GM12872 (cell line): ENCODE results near the gene OR10S1.

Experiments
- TF ChIP-seq, protein P1 (sequence below): IDR thresholded peaks from 3 replicates; pipeline ENCODE4 v1.5.1; 2011; ENCODE audit warnings: low read depth, mild to moderate bottlenecking, low read length, moderate library complexity; ENCODE audit not compliant: insufficient read depth

The OR10S1 gene

DNA sequence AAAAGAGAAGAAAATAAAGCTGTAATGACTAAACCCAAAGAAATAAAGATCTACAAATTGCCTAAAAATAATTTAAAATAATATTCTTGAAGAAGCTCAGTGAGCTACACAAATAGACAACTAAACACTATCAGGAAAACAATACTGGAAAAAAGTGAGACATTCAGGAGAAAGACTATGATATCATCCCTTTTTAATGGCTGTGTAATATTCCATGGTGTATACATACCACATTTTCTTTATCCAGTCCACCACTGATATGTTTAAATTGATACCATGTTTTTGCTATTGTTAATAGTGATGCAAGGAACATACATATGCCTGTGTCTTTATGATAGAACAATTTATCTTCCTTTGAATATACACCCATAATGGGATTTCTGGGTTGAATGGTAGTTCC is 20.8 kb downstream of the OR10S1 start:
- TF ChIP-seq, protein P1, sequence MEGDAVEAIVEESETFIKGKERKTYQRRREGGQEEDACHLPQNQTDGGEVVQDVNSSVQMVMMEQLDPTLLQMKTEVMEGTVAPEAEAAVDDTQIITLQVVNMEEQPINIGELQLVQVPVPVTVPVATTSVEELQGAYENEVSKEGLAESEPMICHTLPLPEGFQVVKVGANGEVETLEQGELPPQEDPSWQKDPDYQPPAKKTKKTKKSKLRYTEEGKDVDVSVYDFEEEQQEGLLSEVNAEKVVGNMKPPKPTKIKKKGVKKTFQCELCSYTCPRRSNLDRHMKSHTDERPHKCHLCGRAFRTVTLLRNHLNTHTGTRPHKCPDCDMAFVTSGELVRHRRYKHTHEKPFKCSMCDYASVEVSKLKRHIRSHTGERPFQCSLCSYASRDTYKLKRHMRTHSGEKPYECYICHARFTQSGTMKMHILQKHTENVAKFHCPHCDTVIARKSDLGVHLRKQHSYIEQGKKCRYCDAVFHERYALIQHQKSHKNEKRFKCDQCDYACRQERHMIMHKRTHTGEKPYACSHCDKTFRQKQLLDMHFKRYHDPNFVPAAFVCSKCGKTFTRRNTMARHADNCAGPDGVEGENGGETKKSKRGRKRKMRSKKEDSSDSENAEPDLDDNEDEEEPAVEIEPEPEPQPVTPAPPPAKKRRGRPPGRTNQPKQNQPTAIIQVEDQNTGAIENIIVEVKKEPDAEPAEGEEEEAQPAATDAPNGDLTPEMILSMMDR = no peak

DNA sequence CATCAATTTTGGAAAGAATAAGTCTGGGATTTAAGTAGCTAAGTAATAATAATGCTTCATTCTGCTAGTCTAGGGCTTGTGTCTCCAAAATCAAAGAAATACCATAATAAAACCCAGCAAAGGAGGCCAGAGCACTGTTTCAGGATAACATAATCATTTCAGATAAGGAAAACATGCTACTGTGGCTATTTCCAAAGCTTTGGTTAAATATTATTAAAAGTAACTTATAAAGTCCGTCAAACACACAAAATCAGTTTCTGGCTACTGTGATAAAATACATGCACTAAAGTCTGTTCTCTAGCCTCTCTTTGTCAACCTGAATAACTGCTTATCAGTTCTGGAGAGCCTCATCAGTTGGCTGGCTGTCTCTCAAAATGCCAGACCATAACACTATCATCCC is 32.4 kb downstream of the OR10S1 start:
- TF ChIP-seq, protein P1 = no peak

DNA sequence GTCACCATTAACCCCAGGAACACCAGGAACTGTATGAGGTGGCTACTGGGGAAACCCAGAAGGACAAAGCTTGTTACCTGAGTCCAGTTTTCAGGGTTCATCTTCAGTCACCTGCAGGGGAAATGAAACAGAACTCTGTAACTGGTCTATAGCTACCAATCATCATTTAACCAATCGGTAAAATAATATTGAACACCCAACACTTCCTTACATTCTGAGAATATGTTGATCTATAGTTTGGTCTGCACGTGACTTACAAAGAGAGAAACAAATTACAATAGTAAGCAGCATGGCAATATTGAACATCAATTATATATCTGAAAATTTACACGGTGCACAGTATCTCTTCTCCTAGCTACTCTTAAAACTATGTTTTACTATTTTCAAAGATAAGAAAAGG is 33.8 kb downstream of the OR10S1 start, which contains the start of gene OR6T1:
TSS of gene OR6T1 (minus strand) at position 101 of the 400 bp plus-strand sequence. CDS start at position 101, 0 bp downstream.
- TF ChIP-seq, protein P1 = no peak

DNA sequence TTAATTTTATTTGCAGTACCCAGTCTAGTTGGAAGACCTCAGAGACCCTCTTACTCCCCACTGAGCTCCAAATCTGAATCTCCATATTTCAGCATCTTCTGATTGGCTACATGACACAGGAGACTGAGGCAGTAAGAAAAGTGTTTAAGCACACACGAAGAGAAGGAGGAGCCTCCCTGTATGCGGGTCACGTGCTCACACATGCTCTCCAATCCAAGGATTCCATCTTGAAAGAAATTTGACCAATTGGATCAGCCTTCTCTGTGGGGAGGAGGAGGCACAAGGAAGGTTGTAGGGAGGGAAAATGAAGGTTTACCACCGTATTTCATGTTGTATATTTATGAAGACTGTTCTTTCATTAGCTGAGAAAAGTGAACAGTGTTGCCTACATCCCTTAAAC is 35.2 kb downstream of the OR10S1 start:
- TF ChIP-seq, protein P1 = no peak

DNA sequence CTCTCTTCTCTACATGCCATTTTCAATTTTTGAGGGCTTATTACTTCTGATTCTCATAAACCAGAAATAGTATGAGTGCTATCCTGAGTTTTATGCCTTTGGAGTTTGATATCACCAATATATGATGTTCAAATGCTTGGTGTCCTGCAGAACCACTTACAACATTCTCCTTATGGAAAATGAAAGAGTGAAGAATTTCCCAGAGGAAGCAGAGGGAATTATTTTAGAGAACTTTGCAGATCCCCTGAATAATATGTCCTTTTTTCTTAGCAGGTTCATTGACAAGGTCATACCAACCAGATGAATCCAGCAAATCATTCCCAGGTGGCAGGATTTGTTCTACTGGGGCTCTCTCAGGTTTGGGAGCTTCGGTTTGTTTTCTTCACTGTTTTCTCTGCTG is 38.3 kb downstream of the OR10S1 start, which contains the start of gene OR4D5:
TSS of gene OR4D5 (plus strand) at position 301 of the 400 bp plus-strand sequence. CDS start at position 301, 0 bp downstream.
- TF ChIP-seq, protein P1 = no peak
